Activated naive CD4-positive, alpha-beta T cell treated with anti-CD3 and anti-CD28 coated beads, Interleukin-2, amount 10 ng/mL, durations not matched to agents 7 days and 5 days (primary cell): ENCODE data around the gene RNF39.
"Not testable (repeated sequence)": the region's sequence is repeated elsewhere in the genome, so short reads cannot be mapped to it uniquely, and the experiment has no call there.

Experiments used
- CTCF ChIA-PET: fragments of 350-600 bp; sonication (Branson Sonifier 250); formaldehyde crosslinking; loops from one replicate; lab custom pipeline; 2021; ENCODE audit warnings: antibody characterized with exemption; lab: Charles Lee
- DNase-seq: peaks from one replicate; pipeline ENCODE4 v3.0.0-alpha.2; 2020
- H3K27ac Mint-ChIP-seq: one replicate; pipeline ENCODE4 v1.8.0; 2021; ENCODE audit warnings: mild to moderate bottlenecking, moderate library complexity, mixed read lengths
- H3K27me3 Mint-ChIP-seq: one replicate; pipeline ENCODE4 v1.8.0; 2021; ENCODE audit warnings: mild to moderate bottlenecking, mixed read lengths
- H3K36me3 Mint-ChIP-seq: one replicate; pipeline ENCODE4 v1.8.0; 2021; ENCODE audit warnings: mixed read lengths
- H3K4me1 Mint-ChIP-seq: one replicate; pipeline ENCODE4 v1.8.0; 2021; ENCODE audit warnings: mixed read lengths
- H3K4me3 Mint-ChIP-seq: one replicate; pipeline ENCODE4 v1.8.0; 2021; ENCODE audit warnings: mild to moderate bottlenecking, moderate library complexity, mixed read lengths
- H3K9me3 Mint-ChIP-seq: one replicate; pipeline ENCODE4 v1.8.0; 2021; ENCODE audit warnings: mixed read lengths

The RNF39 gene

GRCh38 chr6:30075094-30075789, at the start of gene RNF39:
RNF39 (minus strand) TSS chr6:30075769; CDS start chr6:30075585, 184 bp downstream.
- Mint-ChIP-seq H3K27me3 (peaks cover 96% of the 10 kb centered on the region), H3K9me3 (no peaks in the 10 kb centered on the region), H3K36me3 (peaks cover 16% of the 10 kb centered on the region), H3K27ac (no peak within 1 kb of the TSS), H3K4me3 (peak within 1 kb of the TSS; percentile 10), H3K4me1 (peaks cover 49% of the 10 kb centered on the region)
- CTCF ChIA-PET = interaction anchor here (1.6 to 4.1 kb wide), 2 partner anchors 28 to 56 kb away, joined by 4 to 13 read pairs; no protein-coding TSS in a partner anchor
- no peak for DNase-seq

GRCh38 chr6:30122515-30122914, 46.9 kb upstream of the RNF39 start:
- no peak for DNase-seq
- peaks cover 66% of the 10 kb centered on the region for H3K27me3 Mint-ChIP-seq
- no peaks in the 10 kb centered on the region for H3K4me1 Mint-ChIP-seq
- no peaks in the 10 kb centered on the region for H3K36me3 Mint-ChIP-seq
- no peak overlapping the region for H3K4me3 Mint-ChIP-seq
- H3K27ac Mint-ChIP-seq = no peak overlapping the region
- CTCF ChIA-PET = interaction anchor here (1.7 to 2.5 kb wide), 2 partner anchors 9 to 20 kb away, joined by 11 read pairs; no protein-coding TSS in a partner anchor
- H3K9me3 Mint-ChIP-seq = no peaks in the 10 kb centered on the region

GRCh38 chr6:30121446-30122366, 46.1 kb upstream of the RNF39 start:
- Mint-ChIP-seq H3K27ac (no peak overlapping the region), H3K4me1 (no peaks in the 10 kb centered on the region), H3K36me3 (no peaks in the 10 kb centered on the region), H3K4me3 (no peak overlapping the region), H3K9me3 (no peaks in the 10 kb centered on the region), H3K27me3 (peaks cover 58% of the 10 kb centered on the region)
- no peak for DNase-seq
- CTCF ChIA-PET = interaction anchor here (1.7 to 2.5 kb wide), 2 partner anchors 9 to 19 kb away, joined by 11 read pairs; no protein-coding TSS in a partner anchor

- H3K27ac Mint-ChIP-seq, H3K4me3 Mint-ChIP-seq, H3K36me3 Mint-ChIP-seq, DNase-seq, H3K9me3 Mint-ChIP-seq, H3K4me1 Mint-ChIP-seq: not testable (repeated sequence)
- CTCF ChIA-PET = interaction anchor here (2.8 kb wide), 1 partner anchor 12 kb away, joined by 8 read pairs; no protein-coding TSS in a partner anchor
- peaks cover 56% of the 10 kb centered on the region for H3K27me3 Mint-ChIP-seq
Measured at GRCh38 chr6:30118691-30119090, 43.1 kb upstream of the RNF39 start.

GRCh38 chr6:30116724-30117123, 41.2 kb upstream of the RNF39 start:
- no peak for DNase-seq
- no peaks in the 10 kb centered on the region for H3K4me1 Mint-ChIP-seq
- H3K27ac Mint-ChIP-seq = no peak overlapping the region
- H3K4me3 Mint-ChIP-seq = no peak overlapping the region
- CTCF ChIA-PET = interaction anchor here (0.8 to 1.0 kb wide), 2 partner anchors 14 to 17 kb away, joined by 3 read pairs; no protein-coding TSS in a partner anchor
- H3K9me3 Mint-ChIP-seq = no peaks in the 10 kb centered on the region
- peaks cover 62% of the 10 kb centered on the region for H3K27me3 Mint-ChIP-seq
- H3K36me3 Mint-ChIP-seq = no peaks in the 10 kb centered on the region

- Mint-ChIP-seq H3K27me3 (peaks cover 65% of the 10 kb centered on the region), H3K4me3 (no peak overlapping the region), H3K4me1 (no peaks in the 10 kb centered on the region), H3K9me3 (no peaks in the 10 kb centered on the region), H3K27ac (no peak overlapping the region), H3K36me3 (no peaks in the 10 kb centered on the region)
- DNase-seq = no peak
- CTCF ChIA-PET = interaction anchor here (0.7 to 1.9 kb wide), 4 partner anchors 10 to 17 kb away, joined by 3 to 6 read pairs (median 3); no protein-coding TSS in a partner anchor
Measured at GRCh38 chr6:30113841-30114240, 38.3 kb upstream of the RNF39 start.

- Mint-ChIP-seq H3K36me3 (no peaks in the 10 kb centered on the region), H3K4me1 (no peaks in the 10 kb centered on the region), H3K27ac (no peak within 1 kb of the TSS), H3K4me3 (no peak within 1 kb of the TSS), H3K27me3 (peaks cover 68% of the 10 kb centered on the region), H3K9me3 (no peaks in the 10 kb centered on the region)
- no peak for DNase-seq
- CTCF ChIA-PET = interaction anchor here (1.3 to 1.9 kb wide), 3 partner anchors 10 to 18 kb away, joined by 3 to 6 read pairs (median 3); no protein-coding TSS in a partner anchor
Measured at GRCh38 chr6:30113003-30113759, 37.6 kb upstream of the RNF39 start, which contains the start of gene TRIM31. TRIM31 (minus strand) TSS chr6:30113090; CDS start chr6:30112805, 285 bp downstream.

GRCh38 chr6:30112402-30112994, 36.9 kb upstream of the RNF39 start:
- Mint-ChIP-seq H3K27me3 (peaks cover 75% of the 10 kb centered on the region), H3K9me3 (no peaks in the 10 kb centered on the region), H3K4me3 (no peak overlapping the region), H3K36me3 (no peaks in the 10 kb centered on the region), H3K4me1 (peaks cover 3% of the 10 kb centered on the region), H3K27ac (no peak overlapping the region)
- CTCF ChIA-PET = interaction anchor here (1.3 to 1.9 kb wide), 2 partner anchors 9 to 11 kb away, joined by 3 to 6 read pairs; no protein-coding TSS in a partner anchor
- no peak for DNase-seq

- Mint-ChIP-seq H3K4me1 (peaks cover 3% of the 10 kb centered on the region), H3K4me3 (no peak overlapping the region), H3K27ac (no peak overlapping the region), H3K9me3 (no peaks in the 10 kb centered on the region), H3K27me3 (peaks cover 78% of the 10 kb centered on the region), H3K36me3 (no peaks in the 10 kb centered on the region)
- DNase-seq = no peak
- CTCF ChIA-PET = no interaction called here
Measured at GRCh38 chr6:30111266-30111856, 35.8 kb upstream of the RNF39 start.

GRCh38 chr6:30104661-30105060, 29.1 kb upstream of the RNF39 start:
- no peaks in the 10 kb centered on the region for H3K36me3 Mint-ChIP-seq
- H3K4me1 Mint-ChIP-seq = peaks cover 39% of the 10 kb centered on the region
- H3K9me3 Mint-ChIP-seq = no peaks in the 10 kb centered on the region
- DNase-seq = no peak
- CTCF ChIA-PET = interaction anchor here (1.0 to 7.9 kb wide), 10 partner anchors 11 to 293 kb away, joined by 3 to 180 read pairs (median 6); partner anchors contain the start of gene RNF39
- H3K27ac Mint-ChIP-seq = no peak overlapping the region
- no peak overlapping the region for H3K4me3 Mint-ChIP-seq
- H3K27me3 Mint-ChIP-seq = peaks cover 87% of the 10 kb centered on the region

GRCh38 chr6:30103872-30104179, 28.3 kb upstream of the RNF39 start:
- Mint-ChIP-seq H3K27me3 (peaks cover 90% of the 10 kb centered on the region), H3K9me3 (no peaks in the 10 kb centered on the region), H3K4me1 (peaks cover 42% of the 10 kb centered on the region), H3K4me3 (peak overlapping the region; percentile 75), H3K36me3 (no peaks in the 10 kb centered on the region), H3K27ac (no peak overlapping the region)
- no peak for DNase-seq
- CTCF ChIA-PET = interaction anchor here (0.6 to 7.9 kb wide), 28 partner anchors 9 to 294 kb away, joined by 3 to 180 read pairs (median 4); partner anchors contain the start of genes POLR1H, PPP1R11, RNF39 and TRIM31

GRCh38 chr6:30102970-30103871, 27.7 kb upstream of the RNF39 start:
- H3K9me3 Mint-ChIP-seq = no peaks in the 10 kb centered on the region
- peaks cover 48% of the 10 kb centered on the region for H3K4me1 Mint-ChIP-seq
- DNase-seq = peak; percentile 90
- peak overlapping the region; percentile 75 for H3K4me3 Mint-ChIP-seq
- peak overlapping the region; percentile 47 for H3K27ac Mint-ChIP-seq
- no peaks in the 10 kb centered on the region for H3K36me3 Mint-ChIP-seq
- peaks cover 90% of the 10 kb centered on the region for H3K27me3 Mint-ChIP-seq
- CTCF ChIA-PET = interaction anchor here (0.6 to 7.9 kb wide), 32 partner anchors 9 to 294 kb away, joined by 3 to 180 read pairs (median 4); partner anchors contain the start of genes POLR1H, PPP1R11, RNF39 and TRIM31
